HCT116 (cell line): ENCODE results near the gene NPAS4. TPM values are rescaled to one million over a fixed set of nuclear protein-coding genes. Genes with fewer than 3 reads are reported as not detected.

ENCODE experiments used
- ATAC-seq: fragments of 200-7000 bp; cut with Tn5 transposase; 2 replicates; pipeline ENCODE4 v1.9.1; 2020; ENCODE audit warnings: mild to moderate bottlenecking, moderate library complexity
- BruUV-seq: library from RNA; stranded (reverse); fragments of 400-500 nt; replicated peaks from 2 replicates; lab custom pipeline; 2021; lab: Mats Ljungman, UMichigan
- CTCF ChIA-PET: fragments of 300-600 bp; sonication (Branson Sonifier 250); formaldehyde crosslinking; loops from one replicate; lab custom pipeline; 2021; ENCODE audit warnings: antibody characterized with exemption; lab: Charles Lee
- POLR2A ChIA-PET: fragments of 300-600, 350-600 bp; sonication (Branson Sonifier 250); formaldehyde crosslinking; loops from one replicate; lab custom pipeline; 2021; ENCODE audit warnings: antibody characterized with exemption; lab: Charles Lee
- RAD21 ChIA-PET, 2 experiments: fragments of 300-600 bp; sonication (Branson Sonifier 250); formaldehyde crosslinking; loops; one replicate each; lab custom pipeline; 2023; ENCODE audit warnings: low total read pairs in 2 of 2; ENCODE audit not compliant: uncharacterized antibody in 2 of 2, unreplicated experiment in 2 of 2, low non-redundant PET in 1 of 2; lab: Charles Lee
- DNase-seq: peaks from one replicate; pipeline ENCODE4 v3.0.0-alpha.2; 2010; ENCODE audit warnings: low read depth, low spot score
- H2AFZ ChIP-seq: fragments of 200-600 bp; shearing (Covaris generic), sonication (generic); 2 replicates; pipeline ENCODE4 v1.6.1; 2017; ENCODE audit warnings: low read depth, mixed run types, mixed read lengths, antibody characterized with exemption, low read length; ENCODE audit not compliant: poor library complexity, severe bottlenecking
- H3K27ac ChIP-seq: 2 replicates; pipeline ENCODE4 v1.5.1; 2012; ENCODE audit warnings: low read depth, low read length
- H3K27me3 ChIP-seq: fragments of 200-600 bp; sonication (generic); 2 replicates; pipeline ENCODE4 v1.6.1; 2016; ENCODE audit warnings: mixed run types, low read length, mixed read lengths; ENCODE audit not compliant: insufficient read depth
- H3K36me3 ChIP-seq, 2 experiments: fragments of 200-500 bp in 1 of 2; fragments of 200-600 bp in 1 of 2; sonication (Bioruptor generic) in 1 of 2; sonication (generic) in 1 of 2; 2 replicates each; pipeline versions ENCODE4 v1.5.1 to v1.6.1; 2014 to 2016; ENCODE audit warnings: low read length in 2 of 2, inconsistent platforms in 1 of 2, mixed read lengths in 1 of 2, mixed run types in 1 of 2; ENCODE audit not compliant: insufficient read depth in 2 of 2, control insufficient read depth in 1 of 2
- H3K4me1 ChIP-seq, 2 experiments: fragments of 200-600 bp in 1 of 2; sonication (generic) in 1 of 2; 2 replicates each; pipeline versions ENCODE4 v1.5.1 to v1.6.1; 2012 to 2017; ENCODE audit warnings: low read length in 2 of 2, inconsistent platforms in 1 of 2, mild to moderate bottlenecking in 1 of 2, mixed read lengths in 1 of 2, mixed run types in 1 of 2, moderate library complexity in 1 of 2; ENCODE audit not compliant: insufficient read depth in 2 of 2, control insufficient read depth in 1 of 2
- H3K4me2 ChIP-seq: fragments of 200-600 bp; sonication (generic); 2 replicates; pipeline ENCODE4 v1.6.1; 2017; ENCODE audit warnings: mixed run types, low read length, mixed read lengths
- H3K4me3 ChIP-seq, 2 experiments: fragments of 200-600 bp in 1 of 2; sonication (generic) in 1 of 2; replicated peaks in 1 of 2; 2 replicates each; pipeline ENCODE4 v1.5.1; 2011 to 2016; ENCODE audit warnings: low read length in 2 of 2, control low read depth in 1 of 2, low read depth in 1 of 2, mild to moderate bottlenecking in 1 of 2, mixed read lengths in 1 of 2, mixed run types in 1 of 2
- H3K79me2 ChIP-seq: fragments of 200-600 bp; sonication (generic); 2 replicates; pipeline ENCODE4 v1.6.1; 2017; ENCODE audit warnings: mild to moderate bottlenecking, mixed run types, low read length, moderate library complexity, mixed read lengths; ENCODE audit not compliant: insufficient read depth
- H3K9ac ChIP-seq: fragments of 200-600 bp; sonication (generic); 2 replicates; pipeline ENCODE4 v1.6.1; 2016; ENCODE audit warnings: low read length, mixed read lengths
- H3K9me2 ChIP-seq: fragments of 200-600 bp; sonication (generic), shearing (Covaris generic); 2 replicates; pipeline ENCODE4 v1.6.1; 2017; ENCODE audit warnings: mixed run types, mild to moderate bottlenecking, moderate library complexity; ENCODE audit not compliant: insufficient read depth
- H3K9me3 ChIP-seq, 2 experiments: fragments of 200-500 bp in 1 of 2; fragments of 200-600 bp in 1 of 2; sonication (Bioruptor generic) in 1 of 2; sonication (generic) in 1 of 2; 2 replicates each; pipeline ENCODE4 v1.6.1; 2014 to 2017; ENCODE audit warnings: low read length in 2 of 2, mixed read lengths in 2 of 2, inconsistent platforms in 1 of 2, low read depth in 1 of 2, mild to moderate bottlenecking in 1 of 2, mixed run types in 1 of 2, moderate library complexity in 1 of 2; ENCODE audit not compliant: control insufficient read depth in 1 of 2, insufficient read depth in 1 of 2
- H4K20me1 ChIP-seq: fragments of 200-600 bp; sonication (generic), shearing (Covaris generic); 2 replicates; pipeline ENCODE4 v1.6.1; 2017; ENCODE audit warnings: mixed run types, mild to moderate bottlenecking, moderate library complexity; ENCODE audit not compliant: insufficient read depth
- ATF3 ChIP-seq: IDR thresholded peaks from 2 replicates; pipeline ENCODE4 v1.6.1; 2012
- CBX3 ChIP-seq: IDR thresholded peaks from 2 replicates; pipeline ENCODE4 v1.6.1; 2012; ENCODE audit warnings: low read depth
- CEBPB ChIP-seq: IDR thresholded peaks from 2 replicates; pipeline ENCODE4 v1.6.1; 2012; ENCODE audit warnings: low read depth
- CTCF ChIP-seq, 3 experiments: fragments of 200-600 bp in 1 of 3; sonication (generic) in 1 of 3; IDR thresholded peaks in 2 of 3; conservative IDR thresholded peaks in 1 of 3; 2 replicates each; pipeline ENCODE4 v1.5.1; 2012 to 2017; ENCODE audit warnings: low read depth in 2 of 3, low read length in 2 of 3, antibody characterized with exemption in 1 of 3, borderline replicate concordance in 1 of 3, control low read depth in 1 of 3, mild to moderate bottlenecking in 1 of 3, mixed read lengths in 1 of 3, mixed run types in 1 of 3, moderate library complexity in 1 of 3; ENCODE audit not compliant: insufficient read depth in 1 of 3
- ELF1 ChIP-seq: IDR thresholded peaks from 2 replicates; pipeline ENCODE4 v1.6.1; 2012; ENCODE audit warnings: low read depth, borderline replicate concordance
- EZH2 ChIP-seq: fragments of 200-600 bp; sonication (generic); IDR thresholded peaks from 2 replicates; pipeline ENCODE4 v1.6.1; 2017; ENCODE audit warnings: antibody characterized with exemption, mixed run types
- EZH2phosphoT487 ChIP-seq: fragments of 200-600 bp; IDR thresholded peaks from 2 replicates; pipeline ENCODE4 v1.6.1; 2018; ENCODE audit warnings: antibody characterized with exemption, borderline replicate concordance
- FOSL1 ChIP-seq: IDR thresholded peaks from 2 replicates; pipeline ENCODE4 v1.6.1; 2012; ENCODE audit warnings: low read depth
- MAX ChIP-seq: IDR thresholded peaks from 2 replicates; pipeline ENCODE4 v1.6.1; 2012
- RAD21 ChIP-seq: IDR thresholded peaks from 2 replicates; pipeline ENCODE4 v1.6.1; 2012; ENCODE audit warnings: low read depth, mild to moderate bottlenecking
- REST ChIP-seq: IDR thresholded peaks from 2 replicates; pipeline ENCODE4 v1.6.1; 2012; ENCODE audit warnings: low read depth
- SP1 ChIP-seq: IDR thresholded peaks from 2 replicates; pipeline ENCODE4 v1.6.1; 2012; ENCODE audit warnings: low read depth
- SRF ChIP-seq: IDR thresholded peaks from 2 replicates; pipeline ENCODE4 v1.6.1; 2012; ENCODE audit warnings: low read depth
- TCF7L2 ChIP-seq: IDR thresholded peaks from 2 replicates; pipeline ENCODE4 v1.7.0; 2011; ENCODE audit warnings: borderline replicate concordance, inconsistent platforms; ENCODE audit not compliant: insufficient read depth, insufficient read length; ENCODE audit errors: extremely low read depth
- YY1 ChIP-seq: IDR thresholded peaks from 2 replicates; pipeline ENCODE4 v1.6.1; 2011; ENCODE audit warnings: low read length, low read depth, moderate library complexity, mild to moderate bottlenecking; ENCODE audit not compliant: insufficient replicate concordance; ENCODE audit errors: extremely low read depth
- ZBTB33 ChIP-seq: IDR thresholded peaks from 2 replicates; pipeline ENCODE4 v1.6.1; 2011; ENCODE audit warnings: mild to moderate bottlenecking, low read length, moderate library complexity; ENCODE audit not compliant: insufficient replicate concordance; ENCODE audit errors: extremely low read depth
- ZFX ChIP-seq: fragments of 450-650 bp; IDR thresholded peaks from 2 replicates; pipeline ENCODE4 v1.6.1; 2017
- ZNF274 ChIP-seq: fragments of 200-500 bp; sonication (Bioruptor generic); IDR thresholded peaks from 2 replicates; pipeline ENCODE4 v1.6.1; 2014; ENCODE audit warnings: mild to moderate bottlenecking, low read depth, low read length, inconsistent platforms
- intact Hi-C: fragments of 100-400 bp; cut with micrococcal nuclease; formaldehyde crosslinking; loops from 2 replicates; pipeline ENCODE4 v1.10.0; 2022
- total RNA-seq: library from RNA; stranded (reverse); gene quantifications from one replicate; pipeline ENCODE4 v1.2.1, GENCODE V29; 2021; ENCODE audit not compliant: unreplicated experiment

The NPAS4 gene
- total RNA-seq, 1 experiment from 2014 or later, result not detected

- RAD21 ChIA-PET, result interaction anchor here in 1 of 2 experiments (0.6 to 1.7 kb wide), 3 partner anchors 23 to 271 kb away, joined by 3 to 5 read pairs (median 4); no protein-coding TSS in a partner anchor
- TF ChIP-seq MAX (no peak), SP1 (no peak), SRF (no peak), YY1 (no peak), ZNF274 (no peak), FOSL1 (no peak), ELF1 (no peak), EZH2phosphoT487 (no peak), CEBPB (no peak), ZBTB33 (no peak), CTCF (IDR thresholded peaks at IDR 0.05 in 2 of 3, conservative IDR thresholded peaks at IDR 0.05 in 1 of 3; ENCODE audit: borderline replicate concordance in 1 of 3, insufficient read depth in 1 of 3, low read depth in 2 of 3, low read length in 2 of 3) (no peak), TCF7L2 (no peak), EZH2 (no peak), REST (no peak), RAD21 (no peak), ATF3 (no peak), CBX3 (no peak), ZFX (no peak)
- ATAC-seq (no peak), DNase-seq (no peak)
- POLR2A ChIA-PET, result interaction anchor here (1.5 kb wide), 1 partner anchor 270 kb away, joined by 6 read pairs; the partner anchor contains the start of gene RBM4B
- Histone ChIP-seq H3K9me3 (no peaks in the 10 kb centered on the region), H3K4me3 (no peak overlapping the region), H3K27me3 (peaks cover 17% of the 10 kb centered on the region; the same call in 1 of the 2 replicates), H3K9ac (no peak overlapping the region), H3K27ac (no peak overlapping the region), H4K20me1 (no peaks in the 10 kb centered on the region), H2AFZ (no peak overlapping the region), H3K4me2 (no peak overlapping the region), H3K9me2 (no peaks in the 10 kb centered on the region), H3K36me3 (no peaks in the 10 kb centered on the region), H3K4me1 (peaks cover 0 to 3% of the 10 kb centered on the region in 2 experiments; a peak in 1 of 4 replicates), H3K79me2 (no peaks in the 10 kb centered on the region)
- CTCF ChIA-PET, result interaction anchor here (1.2 to 1.7 kb wide), 3 partner anchors 11 to 270 kb away, joined by 4 to 15 read pairs (median 7); partner anchors contain the start of genes DPP3 and RBM4B
- intact Hi-C loops, result loop anchor here (1.0 to 5.0 kb wide), 5 partner anchors 23 to 615 kb away; partner anchors contain the start of gene SYT12
- no TSS peak for BruUV-seq
Measured at GRCh38 chr11:66407651-66408050, 13.2 kb upstream of the NPAS4 start.
